Mesenchymal stem cell (in vitro differentiated cells and primary cell): ENCODE data around the gene RNF220.

Experiments used
- DNase-seq: peaks from one replicate; pipeline ENCODE4 v3.0.0-alpha.2; 2013
- H2AFZ ChIP-seq: one replicate; pipeline ENCODE4 v1.6.1; 2013; ENCODE audit warnings: low read depth, mild to moderate bottlenecking, control low read depth, inconsistent platforms, low read length, moderate library complexity
- H2AK5ac ChIP-seq: 2 replicates; pipeline ENCODE4 v1.6.1; 2013; ENCODE audit warnings: low read length, moderate library complexity, mild to moderate bottlenecking, inconsistent platforms; ENCODE audit not compliant: severe bottlenecking
- H2BK120ac ChIP-seq: one replicate; pipeline ENCODE4 v1.6.1; 2013; ENCODE audit warnings: low read depth, mild to moderate bottlenecking, inconsistent platforms, low read length, moderate library complexity
- H2BK12ac ChIP-seq, 2 experiments: one replicate each; pipeline ENCODE4 v1.6.1; 2013; ENCODE audit warnings: inconsistent platforms in 2 of 2, low read length in 2 of 2, mild to moderate bottlenecking in 2 of 2, moderate library complexity in 2 of 2, control low read depth in 1 of 2
- H2BK15ac ChIP-seq: one replicate; pipeline ENCODE4 v1.6.1; 2013; ENCODE audit warnings: mild to moderate bottlenecking, low read depth, inconsistent platforms; ENCODE audit not compliant: poor library complexity, severe bottlenecking
- H2BK5ac ChIP-seq: 2 replicates; pipeline ENCODE4 v1.6.1; 2013; ENCODE audit warnings: low read depth, mild to moderate bottlenecking, low read length, control low read depth, inconsistent platforms; ENCODE audit not compliant: poor library complexity, severe bottlenecking
- H3K14ac ChIP-seq, 2 experiments: one replicate each; pipeline ENCODE4 v1.6.1; 2013; ENCODE audit warnings: inconsistent platforms in 2 of 2, low read length in 2 of 2, control low read depth in 1 of 2, mild to moderate bottlenecking in 1 of 2, moderate library complexity in 1 of 2
- H3K18ac ChIP-seq, 2 experiments: one replicate each; pipeline ENCODE4 v1.6.1; 2013; ENCODE audit warnings: inconsistent platforms in 2 of 2, low read length in 2 of 2, control low read depth in 1 of 2, low read depth in 1 of 2, mild to moderate bottlenecking in 1 of 2
- H3K23ac ChIP-seq, 2 experiments: one replicate each; pipeline ENCODE4 v1.6.1; 2013; ENCODE audit warnings: inconsistent platforms in 2 of 2, low read length in 2 of 2, mild to moderate bottlenecking in 2 of 2, moderate library complexity in 2 of 2, control low read depth in 1 of 2
- H3K27ac ChIP-seq: 2 replicates; pipeline ENCODE4 v1.5.1; 2013; ENCODE audit warnings: mild to moderate bottlenecking, moderate library complexity, low read length, control low read depth, inconsistent platforms; ENCODE audit not compliant: poor library complexity, severe bottlenecking
- H3K27me3 ChIP-seq, 2 experiments: 2 replicates each; pipeline versions ENCODE4 v1.6.1 to v1.7.0; 2013; ENCODE audit warnings: low read length in 2 of 2, mild to moderate bottlenecking in 2 of 2, moderate library complexity in 2 of 2, control low read depth in 1 of 2, inconsistent platforms in 1 of 2; ENCODE audit not compliant: control insufficient read depth in 1 of 2, insufficient read depth in 1 of 2
- H3K36me3 ChIP-seq, 2 experiments: 2 replicates each; pipeline versions ENCODE4 v1.6.1 to v1.7.0; 2013; ENCODE audit warnings: low read length in 2 of 2, control low read depth in 1 of 2, inconsistent platforms in 1 of 2, low read depth in 1 of 2, mild to moderate bottlenecking in 1 of 2; ENCODE audit not compliant: insufficient read depth in 2 of 2, control insufficient read depth in 1 of 2
- H3K4ac ChIP-seq, 2 experiments: one replicate each; pipeline ENCODE4 v1.6.1; 2013; ENCODE audit warnings: inconsistent platforms in 2 of 2, low read length in 2 of 2, mild to moderate bottlenecking in 2 of 2, moderate library complexity in 2 of 2, control low read depth in 1 of 2, low read depth in 1 of 2
- H3K4me1 ChIP-seq: 2 replicates; pipeline ENCODE4 v1.6.1; 2013; ENCODE audit warnings: low read depth, low read length, control low read depth; ENCODE audit not compliant: control insufficient read depth, insufficient read depth
- H3K4me2 ChIP-seq: 2 replicates; pipeline ENCODE4 v1.6.1; 2013; ENCODE audit warnings: low read length, mild to moderate bottlenecking, inconsistent platforms; ENCODE audit not compliant: poor library complexity, severe bottlenecking
- H3K4me3 ChIP-seq, 2 experiments: 2 replicates each; pipeline versions ENCODE4 v1.5.1 to v1.7.0; 2013; ENCODE audit warnings: low read length in 2 of 2, mild to moderate bottlenecking in 2 of 2, control low read depth in 1 of 2, low read depth in 1 of 2; ENCODE audit not compliant: insufficient read depth in 1 of 2
- H3K79me1 ChIP-seq: replicated peaks from 2 replicates; pipeline ENCODE4 v1.6.1; 2013; ENCODE audit warnings: mild to moderate bottlenecking, control low read depth, low read length, inconsistent platforms; ENCODE audit not compliant: poor library complexity, severe bottlenecking
- H3K9ac ChIP-seq: 2 replicates; pipeline ENCODE4 v1.7.0; 2013; ENCODE audit warnings: mild to moderate bottlenecking, low read length, moderate library complexity
- H3K9me3 ChIP-seq: 2 replicates; pipeline ENCODE4 v1.7.0; 2013; ENCODE audit warnings: mild to moderate bottlenecking, low read length; ENCODE audit not compliant: control insufficient read depth
- H4K8ac ChIP-seq: one replicate; pipeline ENCODE4 v1.6.1; 2013; ENCODE audit warnings: inconsistent platforms, mild to moderate bottlenecking, low read length, moderate library complexity
- H4K91ac ChIP-seq: one replicate; pipeline ENCODE4 v1.6.1; 2013; ENCODE audit warnings: mild to moderate bottlenecking, low read length, inconsistent platforms
- WGBS: methylation state at CpG from one replicate; pipeline ENCODE4 v1.1.7; 2013; ENCODE audit warnings: mixed read lengths; 5-methylcytosine and 5-hydroxymethylcytosine counted together

Gene RNF220

DNA sequence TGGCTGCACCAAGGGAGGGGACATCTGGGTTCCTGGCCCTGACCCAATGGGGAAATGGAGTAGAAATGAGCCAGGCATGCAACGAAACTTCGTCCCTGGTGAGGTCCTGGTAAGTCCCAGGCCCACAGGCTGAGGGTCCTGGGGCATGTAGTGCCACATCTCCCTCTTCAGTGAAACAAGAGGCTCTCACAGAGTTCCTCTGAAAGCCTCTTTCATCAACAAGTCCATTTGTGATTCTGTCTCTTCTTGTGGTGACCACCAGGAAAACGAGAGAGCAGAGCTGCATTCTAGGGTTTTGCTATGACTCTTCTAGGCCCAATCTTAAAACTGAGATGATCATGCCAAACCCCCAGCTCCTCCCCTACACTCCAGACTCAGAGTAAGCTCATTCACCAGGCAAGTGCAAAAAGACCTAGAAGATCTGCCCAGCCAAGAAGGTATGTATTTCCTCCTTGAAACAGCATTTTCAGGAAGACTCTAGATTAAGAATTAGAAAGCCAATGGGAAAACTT is 24.3 kb upstream of the RNF220 start:
- H4K91ac ChIP-seq = peak overlapping the region; percentile 40
- no peak overlapping the region for H2BK5ac ChIP-seq
- no peak overlapping the region for H3K4ac ChIP-seq
- no peak overlapping the region for H3K4me2 ChIP-seq
- no peaks in the 10 kb centered on the region for H3K9me3 ChIP-seq
- H3K14ac ChIP-seq = no peak overlapping the region
- no peak overlapping the region for H2BK12ac ChIP-seq
- H3K23ac ChIP-seq = peak overlapping the region in 1 of 2 experiments; percentile 9
- peaks cover 29 to 42% of the 10 kb centered on the region in 2 experiments for H3K27me3 ChIP-seq
- H3K18ac ChIP-seq = no peak overlapping the region
- H3K4me1 ChIP-seq = no peaks in the 10 kb centered on the region
- no peak overlapping the region for H2BK15ac ChIP-seq
- no peak overlapping the region for H4K8ac ChIP-seq
- no peaks in the 10 kb centered on the region for H3K36me3 ChIP-seq
- no peak for DNase-seq
- no peak overlapping the region for H2AK5ac ChIP-seq
- no peak overlapping the region for H2BK120ac ChIP-seq
- H3K4me3 ChIP-seq = no peak overlapping the region
- no peaks in the 10 kb centered on the region for H3K79me1 ChIP-seq
- 70% methylated on average over 3 of the region's 3 CpGs for WGBS
- no peak overlapping the region for H3K27ac ChIP-seq
- H2AFZ ChIP-seq = no peak overlapping the region
- no peak overlapping the region for H3K9ac ChIP-seq

DNA sequence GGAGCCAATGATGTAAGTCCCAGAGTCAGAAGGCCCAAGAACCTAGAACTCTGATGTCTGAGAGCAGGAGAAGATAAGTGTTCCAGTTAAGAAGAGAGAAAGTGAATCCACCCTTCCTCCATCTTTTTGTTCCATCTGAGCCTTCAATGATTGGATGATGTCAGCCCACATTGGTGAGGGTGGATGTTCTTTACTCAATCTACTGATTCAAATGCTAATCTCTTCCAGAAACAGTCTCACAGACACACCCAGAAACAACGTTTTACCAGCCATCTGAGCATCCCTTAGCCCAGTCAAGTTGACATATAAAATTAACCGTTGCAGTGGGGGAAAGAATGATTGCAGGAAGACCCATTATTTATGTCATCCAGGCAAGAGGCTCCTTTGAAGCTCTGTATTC is 16.5 kb upstream of the RNF220 start:
- H4K8ac ChIP-seq = no peak overlapping the region
- H2BK15ac ChIP-seq = no peak overlapping the region
- 78% methylated on average over 2 of the region's 2 CpGs for WGBS
- H2BK120ac ChIP-seq = no peak overlapping the region
- H3K14ac ChIP-seq = no peak overlapping the region
- peaks cover 9 to 42% of the 10 kb centered on the region in 2 experiments for H3K27me3 ChIP-seq
- no peak overlapping the region for H3K18ac ChIP-seq
- H3K4me1 ChIP-seq = no peaks in the 10 kb centered on the region
- H2BK12ac ChIP-seq = no peak overlapping the region
- no peak overlapping the region for H3K4me2 ChIP-seq
- no peak overlapping the region for H3K4me3 ChIP-seq
- no peak overlapping the region for H4K91ac ChIP-seq
- no peak for DNase-seq
- no peak overlapping the region for H2BK5ac ChIP-seq
- H3K79me1 ChIP-seq = no peaks in the 10 kb centered on the region
- H2AFZ ChIP-seq = no peak overlapping the region
- H3K27ac ChIP-seq = no peak overlapping the region
- no peaks in the 10 kb centered on the region for H3K9me3 ChIP-seq
- no peaks in the 10 kb centered on the region for H3K36me3 ChIP-seq
- H3K4ac ChIP-seq = no peak overlapping the region
- H2AK5ac ChIP-seq = no peak overlapping the region
- H3K23ac ChIP-seq = no peak overlapping the region
- H3K9ac ChIP-seq = no peak overlapping the region

GRCh38 chr1:44389437-44389836 is 15.6 kb upstream of the RNF220 start:
- H2BK15ac ChIP-seq = no peak overlapping the region
- no peak overlapping the region for H2BK5ac ChIP-seq
- no peaks in the 10 kb centered on the region for H3K79me1 ChIP-seq
- H2BK12ac ChIP-seq = no peak overlapping the region
- no peak overlapping the region for H3K14ac ChIP-seq
- H2BK120ac ChIP-seq = no peak overlapping the region
- no peak overlapping the region for H3K23ac ChIP-seq
- H3K36me3 ChIP-seq = no peaks in the 10 kb centered on the region
- 81% methylated on average over 1 of the region's 1 CpG for WGBS
- no peak overlapping the region for H3K4ac ChIP-seq
- H2AK5ac ChIP-seq = no peak overlapping the region
- H2AFZ ChIP-seq = no peak overlapping the region
- H4K91ac ChIP-seq = no peak overlapping the region
- no peak for DNase-seq
- no peak overlapping the region for H4K8ac ChIP-seq
- H3K4me2 ChIP-seq = no peak overlapping the region
- no peaks in the 10 kb centered on the region for H3K9me3 ChIP-seq
- H3K18ac ChIP-seq = no peak overlapping the region
- H3K27ac ChIP-seq = no peak overlapping the region
- H3K4me3 ChIP-seq = no peak overlapping the region
- no peaks in the 10 kb centered on the region for H3K4me1 ChIP-seq
- H3K9ac ChIP-seq = no peak overlapping the region
- H3K27me3 ChIP-seq = peaks cover 6 to 48% of the 10 kb centered on the region in 2 experiments

DNA sequence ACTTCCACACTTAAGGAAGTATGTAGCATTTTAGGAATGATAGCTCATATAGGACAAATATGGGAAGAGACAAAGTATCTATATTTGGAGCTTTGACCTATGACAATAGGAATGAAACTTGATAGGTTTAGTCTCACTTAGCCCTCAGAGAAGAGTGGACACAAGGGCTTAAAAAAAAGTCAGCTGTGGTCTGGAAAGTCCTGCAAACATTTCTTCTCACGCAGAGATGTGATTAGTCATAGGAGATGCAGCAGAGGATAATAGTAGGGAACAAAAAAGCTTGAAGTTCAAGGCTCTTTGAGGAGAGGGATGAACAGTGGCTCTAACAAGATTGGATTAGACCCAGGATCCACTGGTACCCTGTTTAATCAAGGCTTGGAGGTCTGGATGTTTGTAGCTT is 14.8 kb upstream of the RNF220 start:
- Histone ChIP-seq H3K9ac (no peak overlapping the region), H2BK120ac (no peak overlapping the region), H3K4me1 (no peaks in the 10 kb centered on the region), H3K4me3 (no peak overlapping the region), H3K9me3 (no peaks in the 10 kb centered on the region), H4K91ac (no peak overlapping the region), H2BK5ac (no peak overlapping the region), H2BK12ac (no peak overlapping the region), H3K4ac (no peak overlapping the region), H3K79me1 (no peaks in the 10 kb centered on the region), H3K27me3 (peaks cover 10 to 53% of the 10 kb centered on the region in 2 experiments), H4K8ac (no peak overlapping the region), H3K36me3 (no peaks in the 10 kb centered on the region), H2AFZ (no peak overlapping the region), H3K23ac (no peak overlapping the region), H3K4me2 (no peak overlapping the region), H2BK15ac (no peak overlapping the region), H3K27ac (no peak overlapping the region), H3K14ac (no peak overlapping the region), H3K18ac (no peak overlapping the region), H2AK5ac (no peak overlapping the region)
- peak; percentile 92 for DNase-seq
- WGBS = 18% methylated on average over 1 of the region's 1 CpG
